Breast epithelium (tissue), 3 donors: ENCODE results near the gene OGN.

Experiments used
- CTCF ChIP-seq, 3 donors: fragments of 450-650 bp; IDR thresholded peaks; one replicate each; pipeline ENCODE4 v1.5.1; 2016 to 2017; ENCODE audit warnings: antibody characterized with exemption in 3 of 3, mild to moderate bottlenecking in 3 of 3, moderate library complexity in 3 of 3
- POLR2A ChIP-seq: fragments of 450-650 bp; IDR thresholded peaks from one replicate; pipeline ENCODE4 v1.6.1; 2016; ENCODE audit warnings: antibody characterized with exemption, mild to moderate bottlenecking, moderate library complexity

GRCh38 chr9:92385001-92385400, 19.4 kb downstream of the OGN start:
- TF ChIP-seq CTCF (IDR thresholded peaks at IDR 0.05) (no peak), POLR2A (no peak)
